Dermis blood vessel endothelial cell (primary cell): ENCODE results near the gene ATP1B1. TPM values are rescaled to one million over a fixed set of nuclear protein-coding genes. Genes with fewer than 3 reads are reported as not detected.
"Not testable (repeated sequence)": the region's sequence is repeated elsewhere in the genome, so short reads cannot be mapped to it uniquely, and the experiment has no call there.

Experiments used
- DNase-seq: peaks from one replicate; pipeline ENCODE4 v3.0.0; 2010
- total RNA-seq: library from RNA; depleted of rRNA; stranded (reverse); fragments of >200 nt; gene quantifications from 2 replicates; pipeline ENCODE4 v1.2.3, GENCODE V29; 2014

ATP1B1 gene
- total RNA-seq, 1 donor from 2014 or later = 6.3 TPM

- DNase-seq = no peak
These were observed 38.6 kb downstream of the ATP1B1 start for GRCh38 chr1:169144941-169145626.

DNA sequence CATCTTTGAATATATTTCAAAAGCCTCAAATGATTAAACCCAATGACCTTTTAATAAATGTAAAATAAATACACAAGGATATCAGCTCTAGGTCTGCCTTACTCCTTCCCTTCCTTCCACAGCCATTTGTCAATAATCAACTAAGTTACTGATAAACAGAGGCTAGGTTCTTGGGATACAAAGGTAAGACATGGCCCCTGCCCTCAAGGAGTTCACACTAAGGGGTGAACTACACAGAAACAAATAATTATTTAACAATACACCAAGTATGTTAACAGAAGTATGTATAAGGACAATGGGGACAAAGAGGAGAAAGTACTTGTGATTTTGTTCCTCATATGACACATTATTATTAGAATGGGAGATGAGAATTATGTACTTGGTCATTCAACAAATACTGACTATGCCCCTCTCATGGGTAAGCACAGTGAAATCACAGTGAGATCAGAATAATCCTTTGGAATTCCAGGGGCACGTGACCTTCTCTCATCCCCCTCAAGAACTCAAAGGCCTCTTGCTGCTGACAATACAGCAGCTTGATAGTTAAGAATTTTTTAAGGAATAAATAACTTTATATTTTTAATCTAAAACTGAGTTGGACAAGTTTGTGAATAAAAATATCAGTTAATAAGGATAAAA, 40.2 kb downstream of the ATP1B1 start:
- DNase-seq = no peak

GRCh38 chr1:169148472-169149252, 42.2 kb downstream of the ATP1B1 start:
- no peak for DNase-seq

DNA sequence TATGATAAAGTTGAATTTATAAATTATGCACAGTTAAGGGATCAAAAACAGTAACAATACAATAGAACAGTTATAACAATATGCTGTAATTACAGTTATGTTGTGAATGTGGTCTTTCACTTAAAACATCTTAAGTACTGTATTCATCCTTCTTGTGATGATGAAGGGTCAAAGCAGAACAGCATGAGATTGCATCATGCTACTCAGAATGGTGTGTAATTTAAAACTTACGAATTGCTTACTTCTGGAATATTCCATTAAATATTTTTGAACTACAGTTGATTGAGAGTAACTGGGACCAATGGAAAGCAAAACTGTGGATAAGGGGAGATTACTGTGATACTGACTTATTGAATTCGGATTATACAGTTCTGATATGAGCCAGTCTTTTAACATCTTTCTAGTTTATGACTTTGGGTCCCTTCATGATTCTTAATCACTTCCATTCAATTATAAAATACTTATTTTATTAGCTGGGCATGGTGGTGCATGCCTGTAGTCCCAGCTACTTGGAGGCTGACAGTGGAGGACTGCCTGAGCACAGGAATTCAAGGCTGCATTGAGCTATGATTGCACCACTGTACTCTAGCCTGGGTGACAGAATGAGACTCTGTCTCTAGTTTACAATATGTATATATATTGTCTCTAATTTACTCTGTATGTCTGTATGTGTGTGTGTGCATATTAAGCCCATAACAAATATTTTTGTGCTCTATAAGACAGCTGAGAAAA, 43.2 kb downstream of the ATP1B1 start:
- no peak for DNase-seq

DNA sequence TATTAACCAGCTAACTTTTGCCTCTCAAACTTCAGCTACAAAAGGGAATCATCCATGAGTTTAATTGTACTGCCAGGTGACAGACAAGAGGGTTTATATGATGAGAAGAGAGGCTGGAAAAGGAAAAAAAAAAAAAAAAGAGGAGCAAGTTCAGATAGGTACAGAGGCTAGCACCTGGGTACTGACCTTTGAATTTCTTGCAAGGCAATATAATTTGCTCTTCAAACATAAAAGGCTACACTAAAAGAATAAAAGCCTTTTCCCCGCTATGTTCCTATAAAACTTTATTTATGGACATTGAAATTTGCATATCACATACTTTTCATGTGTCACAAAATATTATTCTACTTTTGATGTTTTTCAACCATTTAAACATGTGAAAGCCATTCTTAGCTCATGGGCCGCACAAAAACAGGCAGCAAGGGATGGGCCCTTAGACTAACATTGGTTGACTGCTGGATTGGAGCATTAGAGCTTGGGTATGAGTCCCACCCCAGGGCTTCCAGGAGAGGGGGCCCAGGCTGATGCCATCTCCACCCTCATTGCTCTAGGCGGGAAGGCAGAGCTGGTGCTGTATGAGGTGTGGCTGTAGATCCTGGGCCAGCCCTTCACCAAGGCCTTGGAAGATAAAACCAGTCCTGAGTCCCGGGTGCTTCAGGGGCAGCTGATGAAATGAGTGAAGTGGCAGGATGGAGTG, 44.3 kb downstream of the ATP1B1 start:
- no peak for DNase-seq

DNA sequence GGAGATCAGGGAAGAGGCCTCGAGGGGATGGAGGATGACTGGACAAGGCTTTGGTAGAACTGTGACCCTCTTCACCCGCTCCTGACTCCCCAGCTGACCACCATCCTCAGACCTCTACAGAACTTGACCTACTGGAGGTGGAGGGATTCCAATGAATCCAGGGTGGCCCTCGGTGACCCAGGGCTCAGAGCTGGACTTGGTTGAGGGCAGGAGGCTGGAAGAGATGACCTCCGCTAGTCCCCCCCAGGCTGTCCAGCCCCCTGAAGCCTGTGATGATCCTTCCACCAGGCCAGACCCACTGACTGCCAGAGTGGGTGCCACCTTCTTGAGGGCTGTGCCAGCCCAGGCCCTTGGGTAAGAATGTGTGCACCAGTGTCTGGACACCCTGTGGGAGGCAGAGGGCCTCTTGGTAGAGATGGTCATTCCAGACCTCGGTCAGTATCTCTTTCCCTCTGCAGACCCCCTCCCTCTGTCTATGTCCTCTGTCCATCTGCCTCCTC, 44.9 kb downstream of the ATP1B1 start:
- no peak for DNase-seq

- no peak for DNase-seq
These were observed 49.2 kb downstream of the ATP1B1 start for GRCh38 chr1:169155675-169156074.

GRCh38 chr1:169156580-169156979, 50.1 kb downstream of the ATP1B1 start:
- no peak for DNase-seq

DNA sequence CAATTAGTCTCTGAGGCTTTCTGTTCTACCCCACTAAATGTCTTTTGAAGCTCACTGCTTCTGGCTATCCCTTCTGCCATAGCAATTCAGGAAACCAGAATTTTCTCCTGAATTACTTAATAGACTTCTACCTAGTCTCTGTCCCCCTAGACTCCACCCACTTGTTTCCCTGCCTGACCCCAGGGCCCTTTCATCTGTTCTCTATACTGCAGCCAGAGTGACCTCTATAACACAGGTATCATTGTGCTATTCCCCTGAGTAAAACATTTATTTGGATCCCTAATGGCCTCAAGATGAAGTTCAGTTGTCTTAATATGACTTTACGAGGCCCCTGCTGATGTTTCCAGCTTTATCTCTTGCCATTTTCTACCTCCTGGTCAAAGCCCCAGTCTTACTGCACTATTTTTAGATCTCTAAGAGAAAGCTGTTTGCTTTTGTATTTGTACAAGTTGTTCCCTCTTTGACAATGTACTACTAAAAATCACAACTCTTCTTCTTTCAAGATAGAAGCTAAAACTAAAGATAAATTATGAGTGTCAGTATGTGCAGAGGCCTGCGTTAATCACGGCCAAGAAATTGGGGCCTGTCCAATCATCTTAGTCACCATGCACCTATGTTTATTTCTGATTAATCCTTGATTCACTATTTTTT, 54.5 kb downstream of the ATP1B1 start:
- DNase-seq = no peak

DNA sequence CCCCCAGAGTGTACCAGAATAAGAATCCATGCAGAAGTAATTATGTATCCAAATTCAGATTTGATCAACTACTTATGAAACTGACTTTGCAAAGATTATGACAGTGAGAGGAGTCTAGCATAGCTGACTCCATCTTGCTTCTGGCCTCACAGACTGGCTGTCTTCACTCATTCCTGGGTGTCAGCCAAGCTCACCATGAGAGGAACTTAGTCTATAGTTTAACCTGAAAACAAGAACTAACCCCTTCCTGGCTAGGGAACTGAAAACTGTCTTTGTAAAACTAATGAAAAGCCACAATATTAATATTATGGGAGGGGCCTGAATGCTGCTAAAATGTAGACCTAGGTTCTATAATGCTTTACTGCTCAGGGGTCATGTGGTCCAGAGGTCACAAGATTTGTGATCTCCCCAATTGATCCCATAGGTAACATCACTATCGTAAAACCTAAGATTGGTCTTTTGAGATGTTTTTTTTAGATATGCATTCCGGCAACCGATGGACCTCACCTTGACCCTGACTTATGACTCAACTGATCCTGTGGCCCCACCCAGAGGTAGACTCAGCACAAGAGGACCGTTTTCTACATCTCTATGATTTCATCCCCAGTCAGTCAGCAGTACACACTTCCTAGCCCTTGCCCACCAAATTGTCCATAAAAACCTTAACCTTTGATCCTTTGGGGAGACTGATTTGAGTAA, 55.2 kb downstream of the ATP1B1 start:
- DNase-seq = no peak

DNA sequence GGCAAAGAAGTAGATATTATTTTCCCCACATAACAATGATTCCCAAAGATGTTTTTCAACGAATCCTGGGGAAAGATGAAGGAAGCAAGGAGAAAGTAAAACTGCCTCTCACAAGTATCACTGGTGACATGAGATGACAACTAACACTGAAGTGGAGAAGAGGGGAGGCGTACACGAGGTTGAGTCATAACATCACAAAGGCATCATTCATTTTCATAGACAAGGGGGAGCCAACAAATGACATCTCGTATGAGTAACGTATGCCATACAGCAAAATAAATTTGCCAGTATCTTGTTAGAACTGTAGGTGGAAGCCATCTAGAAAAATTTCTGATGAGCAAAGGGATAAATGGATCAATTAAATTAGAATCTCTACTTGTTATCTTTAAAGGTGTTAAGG, 56.6 kb downstream of the ATP1B1 start:
- no peak for DNase-seq

GRCh38 chr1:169175461-169175860, 69.0 kb downstream of the ATP1B1 start:
- DNase-seq = no peak

- DNase-seq = not testable (repeated sequence)
These were observed 72.9 kb downstream of the ATP1B1 start for GRCh38 chr1:169179431-169179830.

GRCh38 chr1:169180174-169180573, 73.7 kb downstream of the ATP1B1 start:
- DNase-seq = no peak
